Measurements from ENCODE around the gene RPL18A. TPM values are rescaled to one million over a fixed set of nuclear protein-coding genes. Genes with fewer than 3 reads are reported as not detected.

Gene RPL18A
- total RNA-seq, 2 experiments from 2014 or later, result 3,019 to 3,145 TPM

GRCh38 chr19:17869114-17869608 lies 9.5 kb downstream of the RPL18A start:
- H4K20me1 ChIP-seq (ENCODE audit: insufficient read depth, low read length), result no peaks in the 10 kb centered on the region; the same call in 1 of the 2 replicates
- CTCF ChIA-PET (ENCODE audit: unreplicated experiment), result no interaction called here
- H3K4me3 ChIP-seq (ENCODE audit: low read depth, low read length, poor library complexity, severe bottlenecking), result no peak overlapping the region
- H3K9me2 ChIP-seq (ENCODE audit: insufficient read depth, low read length), result no peaks in the 10 kb centered on the region
- no peak overlapping the region for H3K4me2 ChIP-seq (ENCODE audit: low read length)
- H2AFZ ChIP-seq (ENCODE audit: low read length), result no peak overlapping the region
- POLR2A ChIA-PET, result no interaction called here
- H3K4me1 ChIP-seq (ENCODE audit: insufficient read depth, low read length, poor library complexity, severe bottlenecking), result peaks cover 18% of the 10 kb centered on the region
- peaks cover 13% of the 10 kb centered on the region for H3K36me3 ChIP-seq (ENCODE audit: insufficient read depth, low read length)
- intact Hi-C loops (cut with micrococcal nuclease; ENCODE audit: unreplicated experiment), result no loop called here
- no TSS peak for BruUV-seq (replicated peaks)
- no peaks in the 10 kb centered on the region for H3K9me3 ChIP-seq (ENCODE audit: low read length)
- no peak for DNase-seq (ENCODE audit: low spot score)
- no peaks in the 10 kb centered on the region for H3K79me2 ChIP-seq (ENCODE audit: insufficient read depth, low read depth, low read length)
- H3K27ac ChIP-seq (ENCODE audit: low read depth, low read length, poor library complexity, severe bottlenecking), result no peak overlapping the region
- TF ChIP-seq CTCF (conservative IDR thresholded peaks at IDR 0.05; ENCODE audit: low read length), result no peak
- no peak for TF ChIP-seq EZH2phosphoT487 (IDR thresholded peaks at IDR 0.05; ENCODE audit: borderline replicate concordance, low read depth, low read length)

- no peak overlapping the region for H3K27ac ChIP-seq (ENCODE audit: low read depth, low read length, poor library complexity, severe bottlenecking)
- ChIA-PET POLR2A (interaction anchor here (0.6 to 1.8 kb wide), 6 partner anchors 11 to 920 kb away, joined by 3 to 5 read pairs (median 4); partner anchors contain the start of genes CCDC124 and RPL18A), CTCF (ENCODE audit: unreplicated experiment) (interaction anchor here (0.6 to 0.7 kb wide), 2 partner anchors 44 to 126 kb away, joined by 4 to 5 read pairs; no protein-coding TSS in a partner anchor)
- H2AFZ ChIP-seq (ENCODE audit: low read length), result no peak overlapping the region
- no peaks in the 10 kb centered on the region for H3K9me3 ChIP-seq (ENCODE audit: low read length)
- H3K79me2 ChIP-seq (ENCODE audit: insufficient read depth, low read depth, low read length), result no peaks in the 10 kb centered on the region
- no peaks in the 10 kb centered on the region for H3K36me3 ChIP-seq (ENCODE audit: insufficient read depth, low read length)
- H4K20me1 ChIP-seq (ENCODE audit: insufficient read depth, low read length), result no peaks in the 10 kb centered on the region; the same call in 1 of the 2 replicates
- H3K4me2 ChIP-seq (ENCODE audit: low read length), result no peak overlapping the region
- H3K4me3 ChIP-seq (ENCODE audit: low read depth, low read length, poor library complexity, severe bottlenecking), result no peak overlapping the region
- BruUV-seq (replicated peaks), result no TSS peak
- TF ChIP-seq CTCF (conservative IDR thresholded peaks at IDR 0.05; ENCODE audit: low read length) (no peak), EZH2phosphoT487 (IDR thresholded peaks at IDR 0.05; ENCODE audit: borderline replicate concordance, low read depth, low read length) (no peak)
- H3K9me2 ChIP-seq (ENCODE audit: insufficient read depth, low read length), result no peaks in the 10 kb centered on the region
- no peak for DNase-seq (ENCODE audit: low spot score)
- intact Hi-C loops (cut with micrococcal nuclease; ENCODE audit: unreplicated experiment), result loop anchor here (2.0 to 5.0 kb wide), 2 partner anchors 62 to 126 kb away; partner anchors contain the start of gene CCDC124
- H3K4me1 ChIP-seq (ENCODE audit: insufficient read depth, low read length, poor library complexity, severe bottlenecking), result peaks cover 14% of the 10 kb centered on the region
Observed at GRCh38 chr19:17871032-17871877, 11.5 kb downstream of the RPL18A start.

All from OCI-LY7 (cell line).